AG08395 (cell line): ENCODE results near the gene NDST1.
"Not testable (repeated sequence)": the region's sequence is repeated elsewhere in the genome, so short reads cannot be mapped to it uniquely, and the experiment has no call there.

Experiments
- DNase-seq: peaks from one replicate; pipeline ENCODE4 v3.0.0; 2012; ENCODE audit warnings: mixed read lengths, low spot score

Gene NDST1

GRCh38 chr5:150507474-150508276, at the start of gene NDST1:
TSS of gene NDST1 (plus strand) at chr5:150508131. CDS start at chr5:150521255, 13,124 bp downstream.
- DNase-seq: no peak

- DNase-seq: peak; percentile 83
Measured at GRCh38 chr5:150458802-150459557, 49.0 kb upstream of the NDST1 start.

DNA sequence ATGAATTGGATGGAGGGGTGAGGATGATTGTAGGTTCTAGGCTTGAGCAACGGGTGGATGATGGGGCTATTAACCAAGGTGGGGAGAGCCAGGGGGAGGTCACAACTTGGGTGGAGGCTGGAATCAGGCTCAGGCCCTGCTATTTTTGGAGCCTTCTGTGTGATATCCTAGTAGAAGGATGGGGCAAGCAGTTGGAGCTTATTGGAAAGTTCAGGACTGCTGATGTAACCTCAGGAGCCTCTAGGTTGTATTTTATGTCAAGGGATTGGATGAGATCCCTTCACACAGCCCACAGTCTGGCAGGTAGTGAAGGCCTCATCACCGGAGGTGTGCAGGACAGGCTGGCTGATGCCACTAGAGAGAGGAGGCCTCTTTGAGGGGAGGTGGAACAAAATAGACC, 47.1 kb upstream of the NDST1 start:
- DNase-seq: no peak

- no peak for DNase-seq
Measured at GRCh38 chr5:150461231-150461630, 46.7 kb upstream of the NDST1 start.

DNA sequence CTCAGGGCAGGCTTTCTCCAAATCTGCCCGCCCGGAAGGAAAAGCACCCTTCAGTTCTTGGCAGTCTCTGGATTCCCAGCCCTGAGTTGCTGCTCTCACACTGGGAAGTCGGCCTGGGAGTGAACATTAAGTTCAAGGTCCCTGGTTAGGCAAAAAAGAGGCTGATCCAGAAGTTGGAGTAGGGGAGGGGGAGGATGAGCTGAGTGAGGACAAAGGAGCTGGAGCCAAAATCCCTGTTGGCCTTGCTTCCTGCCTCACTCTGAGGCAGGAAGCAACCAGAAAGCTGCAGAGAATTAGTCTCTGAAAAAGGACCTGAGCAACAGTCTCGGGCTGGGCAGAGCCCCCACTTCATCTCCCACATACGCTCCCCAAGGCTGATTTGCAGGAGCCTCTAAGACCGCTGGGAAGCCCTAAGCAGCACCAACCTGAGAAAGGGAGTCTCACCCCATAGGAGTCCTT, 43.3 kb upstream of the NDST1 start:
- no peak for DNase-seq

DNA sequence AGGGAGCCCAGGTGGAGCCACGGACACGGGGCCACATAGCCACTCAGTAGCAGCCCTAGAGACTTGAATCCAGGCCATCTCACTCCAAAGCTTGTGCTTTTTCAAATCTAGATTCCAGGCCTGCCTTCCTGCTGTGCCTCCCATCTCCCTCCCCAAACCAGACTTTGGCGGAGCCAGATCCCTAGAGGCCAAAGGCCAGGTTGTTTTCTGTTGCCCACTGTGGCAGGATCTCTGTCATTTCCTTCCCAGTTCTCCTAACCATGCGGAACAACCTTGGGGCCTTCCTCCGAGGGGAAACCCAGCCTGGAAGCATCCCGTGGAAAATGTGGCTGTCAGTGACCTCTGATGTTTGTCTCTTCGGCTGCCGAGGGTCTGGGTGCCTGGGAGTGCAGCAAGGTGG, 42.0 kb upstream of the NDST1 start:
- DNase-seq: no peak

DNA sequence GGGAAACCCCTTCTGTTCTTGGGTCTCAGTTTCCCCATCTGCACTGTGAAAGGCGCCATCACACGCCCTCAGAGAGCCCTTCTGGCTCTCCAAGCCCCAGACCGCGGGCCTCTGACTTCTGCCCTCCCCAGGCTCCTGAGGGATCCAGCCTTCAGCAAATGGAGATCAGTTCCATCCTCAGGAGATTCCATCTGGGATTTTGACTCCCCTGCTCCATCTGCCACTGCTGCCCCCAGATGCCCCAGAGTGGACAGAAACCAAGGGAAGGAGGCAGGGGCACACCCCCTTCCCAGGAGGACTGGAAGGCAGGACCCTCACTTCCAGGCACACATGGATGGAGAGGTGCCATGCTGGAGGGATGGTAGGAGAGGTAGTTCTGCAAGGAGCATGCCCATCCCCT, 39.7 kb upstream of the NDST1 start:
- no peak for DNase-seq

- peak; percentile 81 for DNase-seq
Measured at GRCh38 chr5:150469718-150470469, 38.0 kb upstream of the NDST1 start.

DNA sequence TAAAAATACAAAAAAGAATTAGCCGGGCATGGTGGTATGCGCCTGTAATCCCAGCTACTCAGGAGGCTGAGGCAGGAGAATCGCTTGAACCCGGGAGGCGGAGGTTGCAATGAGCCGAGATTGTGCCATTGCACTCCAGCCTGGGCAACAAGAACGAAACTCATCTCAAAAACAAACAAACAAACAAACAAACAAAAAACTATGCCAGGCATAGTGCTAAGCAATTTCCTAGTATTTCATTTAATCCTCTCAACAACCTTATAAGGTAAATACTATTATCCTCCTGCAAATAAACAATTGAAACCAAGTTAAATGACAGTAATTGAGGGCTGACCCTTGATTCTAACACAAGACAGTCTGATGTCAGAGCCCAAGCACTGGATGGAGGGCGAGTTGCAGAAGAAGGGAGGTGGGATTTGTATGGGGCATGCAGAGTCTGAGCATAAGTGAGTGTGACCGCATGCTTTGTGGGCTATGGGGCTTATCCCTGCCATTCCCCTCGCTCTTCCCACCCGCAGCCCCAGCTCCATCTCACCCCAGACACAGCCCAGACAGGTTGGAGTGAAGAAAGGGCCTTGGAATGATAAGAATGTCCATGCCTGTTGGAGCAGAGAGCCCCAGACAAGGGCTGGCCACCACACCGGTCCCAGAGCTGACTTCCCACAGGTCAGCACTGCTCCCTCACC, 34.1 kb upstream of the NDST1 start:
- DNase-seq: peak; percentile 36

- DNase-seq: not testable (repeated sequence)
Measured at GRCh38 chr5:150476568-150476967, 31.4 kb upstream of the NDST1 start.

DNA sequence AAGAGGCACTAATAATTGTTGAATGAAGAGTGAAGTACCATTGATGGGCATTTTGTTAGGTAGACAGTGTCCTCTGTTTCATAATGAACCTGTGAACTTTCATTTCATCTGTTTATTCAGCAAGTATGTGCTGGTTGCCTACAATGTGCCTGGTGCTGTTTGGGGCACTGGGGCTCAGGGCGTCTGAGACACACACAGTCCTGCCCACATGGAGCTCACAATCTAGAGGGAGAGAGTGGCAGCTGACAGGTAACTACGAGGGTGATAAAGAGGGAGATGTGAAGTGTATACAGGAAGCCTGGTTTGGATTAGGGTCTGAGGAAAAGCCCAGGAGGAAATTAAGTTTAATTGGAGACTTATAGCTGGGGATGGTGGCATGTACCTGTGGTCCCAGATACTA, 28.5 kb upstream of the NDST1 start:
- no peak for DNase-seq

GRCh38 chr5:150481708-150481965, 26.3 kb upstream of the NDST1 start:
- DNase-seq: no peak

GRCh38 chr5:150481972-150482406, 25.9 kb upstream of the NDST1 start:
- no peak for DNase-seq

GRCh38 chr5:150484964-150485692, 22.8 kb upstream of the NDST1 start:
- DNase-seq: no peak

DNA sequence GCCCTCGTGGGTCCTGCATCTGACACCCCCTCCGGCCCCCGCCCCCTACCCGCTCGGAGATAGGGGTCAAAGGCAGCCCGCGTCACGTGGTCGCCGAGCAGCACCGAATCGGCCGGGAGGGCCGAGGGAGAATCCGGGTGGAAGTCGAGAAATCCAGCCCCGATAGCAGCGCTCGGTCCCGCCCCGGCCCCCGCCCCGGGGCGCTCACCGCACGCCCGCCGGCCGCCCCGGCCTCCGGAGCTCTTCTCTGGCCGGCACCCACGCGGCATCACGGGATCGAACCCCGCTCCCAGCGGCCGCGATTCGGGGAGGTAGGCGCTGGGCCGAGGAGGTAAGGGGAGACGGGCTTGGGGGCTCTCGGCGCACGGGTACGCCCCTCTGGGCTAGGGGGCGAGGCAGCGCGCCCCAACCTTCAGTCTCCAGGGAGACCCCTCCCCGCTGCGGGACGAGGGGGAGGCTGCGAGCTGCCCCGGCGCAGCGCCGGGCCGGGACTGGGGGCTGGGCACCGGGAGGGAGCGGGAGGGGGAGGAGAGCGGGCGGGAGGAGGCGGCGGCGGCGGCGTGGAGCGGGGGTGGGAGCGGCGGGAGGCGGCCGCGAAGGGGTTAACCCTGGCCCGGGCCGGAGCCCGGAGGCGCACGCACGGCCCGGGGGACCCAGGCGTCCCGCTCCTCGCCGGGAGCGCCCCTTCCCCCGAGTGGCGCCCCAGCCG, 22.1 kb upstream of the NDST1 start:
- DNase-seq: peak; percentile 64

DNA sequence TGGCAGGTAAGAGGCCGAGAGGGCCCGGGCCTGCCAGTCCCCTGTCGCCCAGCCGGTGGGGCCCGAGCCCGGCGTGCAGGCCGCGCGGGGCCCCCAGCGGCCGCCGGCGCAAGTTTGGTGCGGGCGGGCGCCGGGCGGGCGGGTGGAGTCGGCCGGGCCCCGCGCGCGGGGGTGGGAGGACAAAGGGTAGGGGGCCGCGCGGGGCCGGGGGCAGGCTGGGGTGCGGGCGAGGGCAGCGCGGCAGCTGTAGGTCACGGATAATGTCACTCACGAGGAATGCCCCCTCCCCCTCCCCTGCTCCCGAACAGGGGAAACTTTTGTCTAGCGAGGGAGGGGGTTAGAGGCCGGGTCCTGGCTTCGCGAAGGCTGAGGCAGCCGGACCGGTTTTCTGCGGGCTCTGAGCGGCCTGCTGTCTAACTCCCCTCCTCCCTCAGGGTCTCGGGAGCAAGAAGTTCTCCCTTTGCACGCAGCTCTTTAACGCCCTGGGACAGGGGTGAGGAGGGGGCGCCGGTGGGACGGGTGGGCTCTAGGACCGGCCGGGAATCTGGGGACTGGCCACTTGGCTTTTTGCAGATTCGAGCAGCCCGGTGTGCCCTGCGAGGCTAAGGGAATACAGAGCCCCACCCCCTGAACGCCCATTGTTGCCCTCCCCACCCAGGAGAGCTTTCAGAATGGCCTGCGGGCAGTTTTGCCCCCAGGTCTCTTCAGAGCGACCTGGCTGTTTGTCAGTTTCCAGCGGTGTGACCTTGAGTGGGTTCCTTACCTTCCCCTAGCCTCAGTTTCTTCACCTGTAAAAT, 21.3 kb upstream of the NDST1 start:
- no peak for DNase-seq

- no peak for DNase-seq
Measured at GRCh38 chr5:150487199-150488061, 20.5 kb upstream of the NDST1 start.

DNA sequence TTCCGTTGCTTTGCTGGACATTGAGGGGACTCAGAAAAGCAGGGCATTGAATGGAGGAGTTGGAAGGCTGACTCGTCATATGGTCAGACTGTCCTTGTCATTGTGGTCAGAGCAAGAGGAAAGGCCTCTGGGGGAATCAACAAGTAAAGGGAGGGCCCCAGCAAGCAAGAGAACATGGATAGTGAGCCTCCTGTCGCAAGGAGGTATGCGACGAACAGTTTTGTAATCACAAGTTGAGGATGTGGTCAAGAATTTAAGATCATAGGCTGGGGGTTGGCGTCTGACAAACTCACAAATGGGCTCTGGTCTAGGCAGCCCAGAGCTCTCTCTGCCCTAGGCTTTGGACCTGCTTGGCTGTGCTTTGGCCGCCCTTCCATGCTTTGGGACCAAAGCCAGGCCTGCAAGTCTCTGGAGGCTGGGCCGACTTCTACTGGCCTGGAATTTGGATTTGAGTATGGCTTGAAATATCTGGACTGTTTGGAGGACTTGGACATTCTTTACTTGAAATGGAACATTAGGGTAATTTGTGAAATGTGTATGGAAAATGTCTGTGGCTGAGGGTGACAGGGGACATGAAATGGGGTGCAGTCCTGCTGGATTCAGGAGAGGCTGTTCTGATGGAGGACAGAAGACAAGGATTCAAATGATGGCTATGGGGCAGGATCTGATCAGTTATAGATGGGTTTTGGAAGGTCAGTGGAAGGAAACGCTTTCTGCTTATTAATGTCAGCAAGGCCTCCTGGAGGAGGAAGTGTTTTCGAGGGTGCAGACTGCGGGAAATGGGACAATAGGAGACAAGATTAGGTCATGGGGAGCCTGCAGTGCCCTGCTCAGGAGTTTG, 19.2 kb upstream of the NDST1 start:
- peak; percentile 83 for DNase-seq
